AG09309 (cell line): ENCODE data around the gene S100A3.

Source experiments
- DNase-seq: peaks from one replicate; pipeline ENCODE4 v3.0.0-alpha.2; 2010; ENCODE audit warnings: low read depth
- H3K4me3 ChIP-seq: 2 replicates; pipeline ENCODE4 v1.5.1; 2011; ENCODE audit warnings: mild to moderate bottlenecking, low read depth, low read length, moderate library complexity; ENCODE audit not compliant: control insufficient read depth
- CTCF ChIP-seq: IDR thresholded peaks from 2 replicates; pipeline ENCODE4 v1.5.1; 2011; ENCODE audit warnings: mild to moderate bottlenecking, low read depth, low read length, inconsistent platforms; ENCODE audit not compliant: insufficient read depth, control insufficient read depth; ENCODE audit errors: missing control alignments

The S100A3 gene

GRCh38 chr1:153535242-153536011 is 13.6 kb downstream of the S100A3 start, which contains the start of gene S100A6:
S100A6 (minus strand) TSS chr1:153535991; CDS start chr1:153535339, 652 bp downstream.
- peak; percentile 18 for TF ChIP-seq CTCF
- no peak for DNase-seq
- H3K4me3 ChIP-seq = peak within 1 kb of the TSS; percentile 71

GRCh38 chr1:153534925-153535241 is 14.2 kb downstream of the S100A3 start:
- peak overlapping the region; percentile 71 for H3K4me3 ChIP-seq
- DNase-seq = no peak
- TF ChIP-seq CTCF = no peak

GRCh38 chr1:153534226-153534924 is 14.7 kb downstream of the S100A3 start:
- no peak for TF ChIP-seq CTCF
- H3K4me3 ChIP-seq = peak overlapping the region; percentile 71
- DNase-seq = no peak

GRCh38 chr1:153533689-153534201 is 15.3 kb downstream of the S100A3 start:
- DNase-seq = peak; percentile 77
- TF ChIP-seq CTCF = no peak
- peak overlapping the region; percentile 71 for H3K4me3 ChIP-seq

- peak; percentile 95 for TF ChIP-seq CTCF
- H3K4me3 ChIP-seq = peak overlapping the region; percentile 71
- DNase-seq = peak; percentile 64
Observed at GRCh38 chr1:153532769-153533599, 16.1 kb downstream of the S100A3 start.

GRCh38 chr1:153532181-153532580 is 16.9 kb downstream of the S100A3 start:
- no peak for TF ChIP-seq CTCF
- DNase-seq = no peak
- no peak overlapping the region for H3K4me3 ChIP-seq
